ENCODE results near the gene MCMBP. TPM values are rescaled to one million over a fixed set of nuclear protein-coding genes. Genes with fewer than 3 reads are reported as not detected.

The MCMBP gene
- polyA plus RNA-seq, 12 donors: 34.0 to 58.1 (median 44.4) TPM; not detected in 1

- no peak for DNase-seq
Measured at GRCh38 chr10:119784340-119785067, 88.1 kb downstream of the MCMBP start.

- DNase-seq: no peak
Measured at GRCh38 chr10:119783665-119784027, 89.0 kb downstream of the MCMBP start.

GRCh38 chr10:119782981-119783664, 89.5 kb downstream of the MCMBP start:
- no peak for DNase-seq

- no peak for DNase-seq
Measured at GRCh38 chr10:119781498-119781897, 91.1 kb downstream of the MCMBP start.

GRCh38 chr10:119780879-119781480, 91.7 kb downstream of the MCMBP start:
- DNase-seq: no peak

Other genes starting within 250 kb of the MCMBP start
- 10 to 100 TPM in 11 of 12 donors, not detected in 1; 21.8 to 50.1 (median 38.6) TPM for gene BAG3, start 221.5 kb downstream of the MCMBP start, polyA plus RNA-seq (ENCODE audit: insufficient read length in 12 of 12)
- 10 to 100 TPM in 11 of 12 donors, not detected in 1; 15.7 to 28.5 (median 20.8) TPM for gene INPP5F, start 146.8 kb downstream of the MCMBP start, polyA plus RNA-seq (ENCODE audit: insufficient read length in 12 of 12)
- gene SEC23IP, start 19.9 kb upstream of the MCMBP start, polyA plus RNA-seq (ENCODE audit: insufficient read length in 12 of 12): 10 to 100 TPM in 11 of 12 donors, not detected in 1; 37.9 to 63.4 (median 48.0) TPM